CD4-positive, CD25-positive, alpha-beta regulatory T cell (primary cell): ENCODE results near the gene CFAP46. TPM values are rescaled to one million over a fixed set of nuclear protein-coding genes. Genes with fewer than 3 reads are reported as not detected.

ENCODE experiments used
- ATAC-seq, 2 donors: fragments of 150-1000 bp; cut with Tn5 transposase; one replicate each; pipeline ENCODE4 v1.10.0; 2021; ENCODE audit warnings: low read depth in 2 of 2, moderate number of reproducible peaks in 2 of 2, moderate library complexity in 1 of 2
- DNase-seq, 3 donors: peaks; one replicate each; pipeline versions ENCODE4 v3.0.0 to v3.0.0-alpha.2; 2012 to 2022; ENCODE audit warnings: mixed read lengths in 1 of 3
- H3K27ac ChIP-seq: one replicate; pipeline ENCODE4 v1.7.0; 2013; ENCODE audit warnings: mild to moderate bottlenecking, low read length; ENCODE audit not compliant: insufficient read depth, poor library complexity, severe bottlenecking
- H3K27me3 ChIP-seq: one replicate; pipeline ENCODE4 v1.7.0; 2013; ENCODE audit warnings: low read length; ENCODE audit not compliant: control insufficient read depth, insufficient read depth
- H3K36me3 ChIP-seq: one replicate; pipeline ENCODE4 v1.7.0; 2013; ENCODE audit warnings: mild to moderate bottlenecking, low read length, moderate library complexity; ENCODE audit not compliant: control insufficient read depth, insufficient read depth
- H3K4me1 ChIP-seq: 2 replicates; pipeline ENCODE4 v1.7.0; 2013; ENCODE audit warnings: mild to moderate bottlenecking, low read length; ENCODE audit not compliant: insufficient read depth, control insufficient read depth, poor library complexity, severe bottlenecking
- H3K4me3 ChIP-seq: one replicate; pipeline ENCODE4 v1.7.0; 2013; ENCODE audit warnings: low read depth, mild to moderate bottlenecking, low read length, moderate library complexity
- H3K9me3 ChIP-seq, 2 experiments: 1 replicate in 1 of 2; 2 replicates in 1 of 2; pipeline ENCODE4 v1.7.0; 2013; ENCODE audit warnings: low read length in 2 of 2, mild to moderate bottlenecking in 1 of 2, moderate library complexity in 1 of 2; ENCODE audit not compliant: control insufficient read depth in 2 of 2
- H3K27ac Mint-ChIP-seq, 3 donors: one replicate each; pipeline ENCODE4 v1.8.0; 2020 to 2022; ENCODE audit warnings: mild to moderate bottlenecking in 3 of 3, mixed read lengths in 3 of 3, moderate library complexity in 2 of 3
- H3K27me3 Mint-ChIP-seq: one replicate; pipeline ENCODE4 v1.8.0; 2022; ENCODE audit warnings: mild to moderate bottlenecking, mixed read lengths
- H3K36me3 Mint-ChIP-seq: one replicate; pipeline ENCODE4 v1.8.0; 2020; ENCODE audit warnings: mixed read lengths
- H3K4me1 Mint-ChIP-seq, 4 donors: one replicate each; pipeline ENCODE4 v1.8.0; 2020 to 2022; ENCODE audit warnings: mixed read lengths in 4 of 4, mild to moderate bottlenecking in 1 of 4
- H3K4me3 Mint-ChIP-seq, 4 donors: one replicate each; pipeline ENCODE4 v1.8.0; 2020 to 2022; ENCODE audit warnings: mild to moderate bottlenecking in 4 of 4, mixed read lengths in 4 of 4, moderate library complexity in 3 of 4
- H3K9me3 Mint-ChIP-seq, 7 donors: one replicate each; pipeline ENCODE4 v1.8.0; 2020 to 2022; ENCODE audit warnings: mixed read lengths in 7 of 7, mild to moderate bottlenecking in 3 of 7, moderate library complexity in 2 of 7
- polyA plus RNA-seq, 4 donors: library from polyadenylated mRNA; unstranded; fragments of 300-500 nt; fragmentation: Illumina TruSeq; gene quantifications; one replicate each; pipeline ENCODE4 v1.2.3, GENCODE V29; 2021
- total RNA-seq: library from RNA; stranded (reverse); gene quantifications from one replicate; pipeline ENCODE4 v1.2.3, GENCODE V29; 2022

Gene CFAP46
- total and polyA plus RNA-seq, 5 donors from 2014 or later: not detected

GRCh38 chr10:132850896-132851295 is 91.5 kb downstream of the CFAP46 start:
- no peak overlapping the region for H3K27ac ChIP-seq
- H3K36me3 Mint-ChIP-seq: no peaks in the 10 kb centered on the region
- no peak for DNase-seq
- peaks cover 0 to 4% (median 0%) of the 10 kb centered on the region in 7 donors for H3K9me3 Mint-ChIP-seq
- H3K27ac Mint-ChIP-seq: no peak overlapping the region
- no peak for ATAC-seq
- H3K27me3 ChIP-seq: no peaks in the 10 kb centered on the region
- no peaks in the 10 kb centered on the region for H3K27me3 Mint-ChIP-seq
- no peaks in the 10 kb centered on the region for H3K36me3 ChIP-seq
- no peaks in the 10 kb centered on the region for H3K4me1 ChIP-seq
- H3K4me3 ChIP-seq: no peak overlapping the region
- peaks cover 0 to 10% (median 2%) of the 10 kb centered on the region in 4 donors for H3K4me1 Mint-ChIP-seq
- no peaks in the 10 kb centered on the region for H3K9me3 ChIP-seq
- no peak overlapping the region for H3K4me3 Mint-ChIP-seq

GRCh38 chr10:132850246-132850645 is 92.1 kb downstream of the CFAP46 start:
- no peaks in the 10 kb centered on the region for H3K36me3 Mint-ChIP-seq
- no peaks in the 10 kb centered on the region for H3K36me3 ChIP-seq
- H3K27me3 Mint-ChIP-seq: no peaks in the 10 kb centered on the region
- H3K27ac ChIP-seq: no peak overlapping the region
- H3K4me1 Mint-ChIP-seq: peaks cover 0 to 10% (median 2%) of the 10 kb centered on the region in 4 donors
- DNase-seq (no peak), ATAC-seq (no peak)
- peaks cover 0 to 3% (median 0%) of the 10 kb centered on the region in 7 donors for H3K9me3 Mint-ChIP-seq
- no peaks in the 10 kb centered on the region for H3K27me3 ChIP-seq
- no peaks in the 10 kb centered on the region for H3K9me3 ChIP-seq
- H3K27ac Mint-ChIP-seq: no peak overlapping the region
- no peak overlapping the region for H3K4me3 Mint-ChIP-seq
- no peak overlapping the region for H3K4me3 ChIP-seq
- H3K4me1 ChIP-seq: no peaks in the 10 kb centered on the region

- Mint-ChIP-seq H3K27me3 (no peaks in the 10 kb centered on the region), H3K4me1 (peaks cover 0 to 10% (median 2%) of the 10 kb centered on the region in 4 donors), H3K36me3 (no peaks in the 10 kb centered on the region), H3K4me3 (no peak overlapping the region), H3K9me3 (peaks cover 0 to 3% (median 0%) of the 10 kb centered on the region in 7 donors), H3K27ac (no peak overlapping the region)
- Histone ChIP-seq H3K27ac (no peak overlapping the region), H3K9me3 (no peaks in the 10 kb centered on the region), H3K27me3 (no peaks in the 10 kb centered on the region), H3K36me3 (no peaks in the 10 kb centered on the region), H3K4me3 (no peak overlapping the region), H3K4me1 (no peaks in the 10 kb centered on the region)
- DNase-seq: no peak
- no peak for ATAC-seq
Observed at GRCh38 chr10:132849546-132850031, 92.8 kb downstream of the CFAP46 start.

- no peaks in the 10 kb centered on the region for H3K27me3 ChIP-seq
- Mint-ChIP-seq H3K9me3 (peaks cover 0 to 3% (median 0%) of the 10 kb centered on the region in 7 donors), H3K4me3 (peak overlapping the region in 2 of 4 donors; percentile 78 to 84), H3K27ac (no peak overlapping the region), H3K4me1 (peaks cover 0 to 10% (median 2%) of the 10 kb centered on the region in 4 donors), H3K36me3 (no peaks in the 10 kb centered on the region), H3K27me3 (no peaks in the 10 kb centered on the region)
- DNase-seq (no peak), ATAC-seq (no peak)
- no peaks in the 10 kb centered on the region for H3K4me1 ChIP-seq
- H3K4me3 ChIP-seq: no peak overlapping the region
- H3K9me3 ChIP-seq: no peaks in the 10 kb centered on the region
- no peaks in the 10 kb centered on the region for H3K36me3 ChIP-seq
- H3K27ac ChIP-seq: no peak overlapping the region
Observed at GRCh38 chr10:132848951-132849545, 93.3 kb downstream of the CFAP46 start.

GRCh38 chr10:132848291-132848701 is 94.1 kb downstream of the CFAP46 start:
- Mint-ChIP-seq H3K4me3 (peak overlapping the region in 3 of 4 donors; percentile 78 to 84 (median 79)), H3K27ac (peak overlapping the region in 2 of 3 donors; percentile 76 to 82), H3K4me1 (peaks cover 0 to 10% (median 2%) of the 10 kb centered on the region in 4 donors), H3K36me3 (no peaks in the 10 kb centered on the region), H3K9me3 (peaks cover 0 to 3% (median 0%) of the 10 kb centered on the region in 7 donors), H3K27me3 (no peaks in the 10 kb centered on the region)
- Histone ChIP-seq H3K27me3 (no peaks in the 10 kb centered on the region), H3K9me3 (peaks cover 0 to 1% of the 10 kb centered on the region in 2 experiments), H3K4me3 (peak overlapping the region; percentile 34), H3K27ac (no peak overlapping the region), H3K36me3 (no peaks in the 10 kb centered on the region), H3K4me1 (no peaks in the 10 kb centered on the region)
- ATAC-seq (no peak), DNase-seq (no peak)

- Mint-ChIP-seq H3K27me3 (no peaks in the 10 kb centered on the region), H3K27ac (peak overlapping the region in 2 of 3 donors; percentile 76 to 82), H3K4me1 (peaks cover 0 to 10% (median 2%) of the 10 kb centered on the region in 4 donors), H3K36me3 (no peaks in the 10 kb centered on the region), H3K9me3 (peaks cover 0 to 4% (median 1%) of the 10 kb centered on the region in 7 donors), H3K4me3 (peak overlapping the region; percentile 38 to 84 (median 78))
- no peaks in the 10 kb centered on the region for H3K36me3 ChIP-seq
- DNase-seq (no peak), ATAC-seq (no peak)
- no peak overlapping the region for H3K27ac ChIP-seq
- H3K27me3 ChIP-seq: no peaks in the 10 kb centered on the region
- H3K4me1 ChIP-seq: no peaks in the 10 kb centered on the region
- H3K9me3 ChIP-seq: peaks cover 2 to 5% of the 10 kb centered on the region in 2 experiments
- H3K4me3 ChIP-seq: peak overlapping the region; percentile 34
Observed at GRCh38 chr10:132847856-132848255, 94.5 kb downstream of the CFAP46 start.

GRCh38 chr10:132847416-132847777 is 95.0 kb downstream of the CFAP46 start:
- Histone ChIP-seq H3K4me1 (no peaks in the 10 kb centered on the region), H3K4me3 (no peak overlapping the region), H3K27ac (no peak overlapping the region), H3K9me3 (peaks cover 4 to 10% of the 10 kb centered on the region in 2 experiments), H3K27me3 (no peaks in the 10 kb centered on the region), H3K36me3 (no peaks in the 10 kb centered on the region)
- peak overlapping the region in 1 of 3 donors; percentile 76 for H3K27ac Mint-ChIP-seq
- H3K4me3 Mint-ChIP-seq: peak overlapping the region in 2 of 4 donors; percentile 79 to 84
- H3K4me1 Mint-ChIP-seq: peaks cover 0 to 10% (median 2%) of the 10 kb centered on the region in 4 donors
- H3K27me3 Mint-ChIP-seq: no peaks in the 10 kb centered on the region
- DNase-seq (no peak), ATAC-seq (no peak)
- no peaks in the 10 kb centered on the region for H3K36me3 Mint-ChIP-seq
- H3K9me3 Mint-ChIP-seq: peaks cover 0 to 8% (median 3%) of the 10 kb centered on the region in 7 donors
